GM18502 (cell line): ENCODE data around the gene RPL36.
"Not testable (repeated sequence)": the region's sequence is repeated elsewhere in the genome, so short reads cannot be mapped to it uniquely, and the experiment has no call there.

Source experiments
- ATAC-seq: cut with Tn5 transposase; IDR thresholded peaks from one replicate; pipeline ENCODE4 v1.9.1; 2021; ENCODE audit warnings: mild to moderate bottlenecking; ENCODE audit not compliant: unreplicated experiment, poor library complexity

RPL36 gene

GRCh38 chr19:5687360-5688198 is 2.5 kb upstream of the RPL36 start:
- no peak for ATAC-seq

- not testable (repeated sequence) for ATAC-seq
Observed at GRCh38 chr19:5688262-5688881, 1.7 kb upstream of the RPL36 start.

GRCh38 chr19:5690955-5691821 is 1.1 kb downstream of the RPL36 start:
- ATAC-seq, result no peak

- ATAC-seq, result no peak
Observed at GRCh38 chr19:5691822-5692722, 2.0 kb downstream of the RPL36 start.

DNA sequence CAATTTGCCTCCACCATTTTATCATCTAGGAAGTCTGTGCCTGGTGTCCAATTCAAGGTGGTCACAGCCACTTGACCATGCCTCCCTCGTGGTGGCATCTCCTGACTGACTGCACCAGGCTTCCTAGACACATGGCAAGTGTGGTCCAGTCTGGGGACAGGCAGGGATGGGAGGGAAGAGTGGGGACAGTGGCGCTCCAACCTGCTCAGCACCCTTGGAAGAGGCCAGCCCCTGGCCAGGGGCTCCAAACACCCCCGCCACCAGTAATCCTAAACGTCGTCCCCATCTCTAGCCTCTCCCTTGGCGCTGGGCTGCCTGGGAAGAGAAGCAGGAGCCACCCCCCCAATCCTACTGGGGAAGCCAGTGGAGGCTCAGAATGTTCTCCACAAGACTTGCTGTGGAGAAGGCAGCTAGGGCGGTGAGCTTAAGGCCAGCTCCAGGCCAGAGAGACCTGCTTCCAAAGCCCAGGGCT is 2.7 kb downstream of the RPL36 start:
- no peak for ATAC-seq

- ATAC-seq, result no peak
Observed at GRCh38 chr19:5693195-5694166, 3.4 kb downstream of the RPL36 start.

DNA sequence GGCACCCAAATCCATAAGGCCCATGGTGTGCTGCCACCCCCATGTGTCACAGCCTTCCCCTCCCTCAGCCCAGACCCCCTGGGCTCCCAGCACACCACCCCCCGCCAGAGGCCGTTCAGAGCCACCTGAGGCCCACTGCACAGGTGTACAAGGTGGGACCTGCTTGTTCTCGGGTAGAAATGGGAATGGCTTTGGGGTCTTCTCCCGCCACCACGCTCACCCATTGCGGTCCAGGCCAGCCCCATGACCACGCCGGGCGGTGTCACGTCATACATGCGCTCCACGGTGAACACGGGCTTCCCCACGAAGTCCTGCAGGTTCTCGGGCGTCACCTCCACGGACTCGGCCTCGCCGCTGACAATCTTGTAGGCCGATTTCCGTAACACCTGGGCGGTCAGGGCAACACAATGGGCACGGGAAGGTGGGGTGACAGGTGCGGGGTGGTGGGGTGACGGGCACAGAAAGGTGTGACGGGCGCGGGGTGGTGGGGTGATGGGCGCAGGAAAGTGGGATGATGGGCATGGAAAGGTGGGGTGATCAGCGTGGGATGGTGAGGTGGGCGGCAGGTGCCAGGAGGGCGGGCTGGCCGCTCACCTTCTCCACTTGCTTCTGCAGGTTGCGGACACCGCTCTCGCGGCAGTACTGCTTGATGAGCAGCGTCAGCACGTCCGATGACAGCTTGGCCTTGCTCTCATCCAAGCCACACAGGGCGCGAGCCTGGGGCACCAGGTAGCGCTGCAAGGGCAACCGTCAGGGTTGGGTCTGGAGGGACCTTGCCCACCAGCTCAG is 4.3 kb downstream of the RPL36 start:
- ATAC-seq, result no peak

- no peak for ATAC-seq
Observed at GRCh38 chr19:5694956-5695648, 5.0 kb downstream of the RPL36 start.

DNA sequence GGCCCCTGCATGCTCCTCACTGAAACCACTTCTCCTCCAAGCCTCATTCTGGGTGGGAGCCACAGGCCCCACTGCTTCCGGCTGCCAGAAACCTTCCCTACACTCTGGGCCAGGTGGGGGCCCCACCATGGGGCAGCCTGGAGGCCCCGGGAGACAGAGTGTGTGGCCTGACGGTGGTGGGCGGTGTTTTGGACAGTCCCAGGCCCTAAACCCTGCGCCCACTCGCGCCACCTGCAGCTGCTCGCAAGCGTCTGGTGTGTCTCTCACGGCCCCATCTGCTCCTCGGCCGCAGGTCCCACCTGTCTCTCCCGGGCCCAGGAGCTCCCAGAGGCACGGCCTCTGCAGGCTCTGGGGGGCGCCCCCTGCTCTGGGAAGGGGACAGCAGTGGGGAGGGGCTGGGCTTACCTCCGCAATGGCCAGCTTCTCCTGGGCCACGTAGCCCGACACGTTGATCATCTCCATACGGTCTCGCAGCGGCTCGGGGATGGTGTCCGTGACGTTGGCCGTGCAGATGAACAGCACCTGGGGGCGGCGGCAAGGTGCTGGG is 5.6 kb downstream of the RPL36 start:
- no peak for ATAC-seq

- ATAC-seq, result no peak
Observed at GRCh38 chr19:5696196-5697021, 6.3 kb downstream of the RPL36 start.

GRCh38 chr19:5697022-5697889 is 7.2 kb downstream of the RPL36 start:
- no peak for ATAC-seq

DNA sequence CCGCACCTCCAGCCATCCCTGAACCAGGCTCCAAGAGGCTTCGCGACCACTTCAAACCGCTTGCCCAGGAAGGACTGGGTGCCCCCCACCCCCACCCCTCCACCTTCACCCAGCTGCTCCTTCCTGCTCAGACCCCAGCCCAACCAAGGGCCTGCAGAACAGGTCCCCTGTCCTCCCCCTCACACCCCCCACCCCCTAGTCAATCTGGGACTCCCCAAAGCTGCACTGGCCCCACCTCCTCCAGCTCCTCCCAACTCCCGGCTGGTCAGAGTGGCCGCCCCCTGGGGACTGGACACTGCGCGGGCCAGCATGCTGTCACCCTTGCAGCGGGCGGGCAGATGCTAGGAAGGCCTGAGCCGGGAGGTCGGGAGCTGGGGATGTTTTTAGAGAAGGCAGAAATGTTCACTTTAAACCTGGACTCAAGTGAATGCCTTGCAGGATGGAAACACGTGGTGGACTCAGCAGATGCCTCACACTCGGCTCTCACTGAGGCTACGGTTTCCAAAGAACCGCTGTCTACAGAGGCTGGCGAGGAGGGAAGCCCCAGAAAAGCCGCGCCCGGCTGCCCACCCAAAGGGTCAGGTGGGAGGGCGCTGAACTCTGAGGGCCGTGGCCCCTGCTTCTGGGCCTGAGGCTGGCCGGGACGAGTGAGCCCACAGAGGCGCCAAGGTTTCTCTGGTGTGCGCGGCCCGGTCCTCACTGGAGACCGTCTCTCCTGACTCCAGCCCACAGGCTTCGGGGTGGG is 8.0 kb downstream of the RPL36 start:
- no peak for ATAC-seq

DNA sequence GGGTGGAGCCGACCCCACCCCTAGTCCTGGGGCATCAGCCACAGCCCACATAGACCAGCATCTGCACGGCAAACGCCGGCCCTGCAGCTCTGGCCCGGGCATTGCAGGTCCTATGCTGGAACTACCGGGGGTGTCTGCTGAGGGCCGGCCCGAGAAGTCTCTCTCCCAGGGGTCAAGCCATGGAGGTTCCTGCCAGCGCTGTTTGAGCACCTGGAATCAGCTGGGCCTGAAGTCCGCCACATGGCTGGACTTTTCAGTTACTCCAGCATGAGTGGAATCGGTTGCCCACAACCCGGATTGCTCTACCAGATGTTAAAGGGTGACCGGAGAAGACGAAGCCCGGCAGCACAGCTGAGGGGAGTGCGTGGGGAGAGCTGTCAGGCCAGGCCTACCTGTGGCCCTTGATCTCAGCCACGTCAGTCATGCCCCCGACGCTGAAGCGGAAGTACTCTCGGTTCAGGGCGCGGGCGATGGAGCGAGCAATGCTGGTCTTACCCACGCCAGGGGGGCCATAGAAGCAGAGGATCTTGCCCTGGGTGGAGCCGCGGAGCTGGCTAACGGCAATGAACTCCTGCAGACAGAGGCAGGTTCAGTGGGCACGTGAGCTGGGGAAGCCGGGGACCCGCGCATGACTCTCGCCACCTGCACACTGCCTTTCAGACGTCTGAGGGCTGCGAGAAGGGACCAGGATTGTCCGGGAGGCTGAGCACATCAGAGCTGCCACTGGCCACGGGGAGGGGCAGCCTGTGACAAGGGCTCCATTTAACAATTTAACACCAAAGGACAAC is 8.7 kb downstream of the RPL36 start:
- ATAC-seq, result no peak
